GM10266 (cell line): ENCODE measurements around the gene TMEM235.

ENCODE experiments used
- DNase-seq: peaks from one replicate; pipeline ENCODE4 v3.0.0; 2012; ENCODE audit errors: extremely low spot score
- TF ChIP-seq, protein P1 (sequence below): IDR thresholded peaks from 2 replicates; pipeline ENCODE4 v1.5.1; 2012; ENCODE audit warnings: mild to moderate bottlenecking, low read depth; ENCODE audit not compliant: control insufficient read depth, insufficient read depth; ENCODE audit errors: missing control alignments

The TMEM235 gene

DNA sequence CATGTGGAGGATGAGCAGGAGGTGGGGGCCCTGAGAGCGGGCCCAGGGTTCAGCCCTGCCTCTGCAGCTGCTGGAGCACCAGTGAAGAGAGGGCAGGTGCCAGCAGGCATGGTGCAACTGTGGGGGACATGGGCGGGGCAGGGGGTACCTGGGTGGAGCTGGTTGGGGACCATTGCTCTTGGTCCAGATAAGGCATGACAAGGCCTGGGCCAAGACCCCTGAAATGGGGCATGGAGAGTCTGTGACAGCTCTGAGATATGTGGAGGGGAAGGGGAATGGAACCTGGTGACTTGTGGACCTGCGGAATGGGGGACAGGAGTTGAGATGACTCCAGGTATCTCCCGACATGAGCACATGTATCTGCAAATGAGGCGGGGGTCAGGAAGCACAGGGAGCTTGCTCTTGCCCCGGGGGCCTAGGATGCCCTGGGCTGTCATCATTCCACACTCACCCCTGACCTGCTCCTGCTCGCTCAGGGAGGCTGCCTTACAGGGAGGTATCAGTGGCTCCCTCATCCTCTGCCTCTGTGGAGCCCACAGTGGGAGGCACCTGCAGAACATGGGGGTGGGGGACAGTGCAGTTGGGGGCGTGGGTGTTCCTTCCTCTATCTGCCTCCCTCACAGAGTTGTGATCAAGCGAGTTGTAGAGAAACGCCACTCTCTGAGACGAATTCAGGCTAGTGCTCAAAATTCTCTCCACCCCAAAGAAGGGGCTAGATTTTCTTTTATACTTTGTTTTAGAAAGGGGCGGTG, 40.2 kb downstream of the TMEM235 start:
- TF ChIP-seq, protein P1, sequence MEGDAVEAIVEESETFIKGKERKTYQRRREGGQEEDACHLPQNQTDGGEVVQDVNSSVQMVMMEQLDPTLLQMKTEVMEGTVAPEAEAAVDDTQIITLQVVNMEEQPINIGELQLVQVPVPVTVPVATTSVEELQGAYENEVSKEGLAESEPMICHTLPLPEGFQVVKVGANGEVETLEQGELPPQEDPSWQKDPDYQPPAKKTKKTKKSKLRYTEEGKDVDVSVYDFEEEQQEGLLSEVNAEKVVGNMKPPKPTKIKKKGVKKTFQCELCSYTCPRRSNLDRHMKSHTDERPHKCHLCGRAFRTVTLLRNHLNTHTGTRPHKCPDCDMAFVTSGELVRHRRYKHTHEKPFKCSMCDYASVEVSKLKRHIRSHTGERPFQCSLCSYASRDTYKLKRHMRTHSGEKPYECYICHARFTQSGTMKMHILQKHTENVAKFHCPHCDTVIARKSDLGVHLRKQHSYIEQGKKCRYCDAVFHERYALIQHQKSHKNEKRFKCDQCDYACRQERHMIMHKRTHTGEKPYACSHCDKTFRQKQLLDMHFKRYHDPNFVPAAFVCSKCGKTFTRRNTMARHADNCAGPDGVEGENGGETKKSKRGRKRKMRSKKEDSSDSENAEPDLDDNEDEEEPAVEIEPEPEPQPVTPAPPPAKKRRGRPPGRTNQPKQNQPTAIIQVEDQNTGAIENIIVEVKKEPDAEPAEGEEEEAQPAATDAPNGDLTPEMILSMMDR: no peak
- DNase-seq: no peak

DNA sequence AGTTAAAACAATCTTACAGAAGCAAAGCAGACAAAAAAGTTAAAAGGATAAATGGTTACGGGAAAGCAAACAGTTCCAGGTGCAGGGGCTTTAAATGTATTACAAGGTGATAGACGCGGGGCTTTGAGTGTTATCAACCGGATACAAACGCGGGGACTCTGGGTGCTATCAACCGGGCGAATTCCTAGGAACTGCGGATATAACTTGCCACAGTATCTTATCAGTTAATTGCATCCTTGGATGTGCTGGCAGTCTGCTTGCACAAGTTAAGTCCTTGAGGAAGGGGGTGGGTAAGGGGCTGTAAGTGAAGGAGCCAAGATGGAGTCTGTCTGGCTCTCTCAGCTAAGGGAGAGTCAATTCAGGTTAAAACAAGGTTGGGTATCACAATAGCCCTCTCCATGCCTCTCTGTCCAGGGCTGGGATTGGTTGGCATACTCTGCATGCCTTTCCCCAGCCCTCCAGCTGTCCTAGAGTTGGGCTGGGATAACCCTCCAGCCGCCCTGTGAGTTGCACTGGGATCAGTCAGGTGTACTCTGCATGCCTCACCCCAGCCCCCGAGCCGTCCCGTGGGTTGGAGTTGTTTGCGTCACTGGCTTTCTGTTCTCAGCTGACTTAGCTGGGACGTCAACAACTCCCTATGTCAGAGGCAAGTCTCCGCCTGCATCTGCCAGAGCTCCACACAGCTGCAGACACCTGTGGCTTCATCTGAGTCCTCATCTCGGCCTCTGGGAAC, 40.9 kb downstream of the TMEM235 start:
- TF ChIP-seq, protein P1: no peak
- DNase-seq: no peak

DNA sequence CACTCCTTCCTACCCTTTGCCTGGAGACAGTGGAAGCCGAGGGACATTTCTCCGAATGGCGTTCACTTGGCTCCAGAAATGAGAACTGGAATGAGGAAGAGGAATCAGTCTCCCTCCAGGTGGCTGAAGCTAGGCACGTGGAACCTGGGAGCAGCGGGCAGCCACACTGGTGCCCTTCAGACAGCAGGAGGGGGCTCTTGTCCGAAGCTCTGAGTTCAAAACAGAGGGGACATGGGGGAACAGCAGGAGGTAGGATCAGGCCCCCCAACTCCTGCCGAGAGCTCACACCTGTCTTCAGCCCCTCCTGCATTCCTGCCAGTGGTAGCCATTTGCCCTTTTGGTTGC, 41.5 kb downstream of the TMEM235 start:
- TF ChIP-seq, protein P1: no peak
- no peak for DNase-seq

DNA sequence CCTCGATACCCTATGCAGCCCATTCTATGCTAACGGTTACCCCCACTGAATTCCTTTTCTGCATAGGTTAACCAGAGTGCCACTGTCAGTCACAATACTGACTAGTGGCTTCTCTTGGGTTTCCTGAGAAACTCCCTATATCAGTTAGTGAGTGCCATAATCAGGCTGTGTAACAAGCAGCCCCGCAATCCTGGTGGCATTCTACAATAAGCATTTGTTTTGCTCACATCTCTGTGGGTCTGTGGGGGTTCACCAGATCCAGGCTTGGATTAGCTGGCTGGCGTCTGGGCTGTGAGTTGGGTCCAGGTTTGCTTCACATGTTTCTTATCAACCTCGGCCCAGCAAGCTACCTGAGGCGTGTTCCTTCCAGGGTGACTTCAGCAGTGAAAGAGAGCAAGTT, 42.4 kb downstream of the TMEM235 start:
- TF ChIP-seq, protein P1: no peak

DNA sequence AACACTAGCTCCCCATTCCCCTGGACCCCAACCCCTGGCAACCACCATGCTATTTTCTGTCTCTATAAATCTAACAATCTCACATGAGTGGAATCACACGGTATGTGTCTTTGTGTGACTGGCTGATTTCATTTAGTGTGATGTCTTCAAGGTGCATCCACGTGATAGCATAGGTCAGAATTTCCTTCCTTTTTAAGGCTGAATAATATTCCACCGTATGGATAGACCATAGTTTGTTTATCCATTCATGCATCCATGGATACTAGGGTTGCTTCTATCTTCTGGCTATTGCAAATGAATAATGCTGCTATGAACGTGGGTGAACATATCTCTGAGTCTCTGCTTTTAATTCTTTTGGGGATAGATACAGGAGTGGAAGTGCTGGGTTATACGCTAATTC, 43.9 kb downstream of the TMEM235 start:
- TF ChIP-seq, protein P1: no peak
- no peak for DNase-seq

More for the DNA sequence above, 42.4 kb downstream of the TMEM235 start:
- DNase-seq: no peak

DNA sequence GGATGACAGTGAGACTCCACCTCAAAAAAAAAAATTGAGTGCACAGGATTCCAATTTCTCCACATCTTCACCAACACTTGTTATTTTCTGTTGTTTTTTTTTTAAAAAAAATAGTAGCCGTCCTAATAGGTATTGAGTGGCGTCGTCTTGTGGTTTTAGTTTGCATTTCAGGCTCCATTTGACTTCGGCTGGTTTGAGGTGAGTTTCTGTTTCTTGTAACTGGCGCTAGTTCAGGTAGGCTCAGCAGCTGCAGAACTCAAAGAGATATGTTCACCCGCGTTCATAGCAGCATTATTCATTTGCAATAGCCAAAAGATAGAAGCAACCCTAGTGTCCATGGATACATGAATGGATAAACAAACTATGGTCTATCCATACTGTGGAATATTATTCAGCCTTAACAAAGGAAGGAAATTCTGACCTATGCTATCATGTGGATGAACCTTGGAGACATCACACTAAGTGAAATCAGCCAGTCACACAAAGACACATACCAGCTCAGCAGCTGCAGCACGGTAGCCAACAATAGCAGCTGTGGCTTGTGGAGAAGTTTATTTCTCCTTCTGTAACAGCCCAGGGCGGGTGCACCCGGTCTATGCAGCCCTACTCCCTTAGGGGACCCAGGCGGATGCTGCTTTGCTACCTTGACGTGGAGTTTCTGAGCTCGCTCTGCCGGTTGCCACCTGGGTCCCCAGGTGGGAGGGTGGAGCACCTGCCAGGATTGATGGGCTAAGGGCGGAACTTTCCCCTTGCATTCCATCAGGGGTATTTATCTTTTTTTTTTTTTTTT, 44.9 kb downstream of the TMEM235 start:
- no peak for DNase-seq
- TF ChIP-seq, protein P1: no peak

DNA sequence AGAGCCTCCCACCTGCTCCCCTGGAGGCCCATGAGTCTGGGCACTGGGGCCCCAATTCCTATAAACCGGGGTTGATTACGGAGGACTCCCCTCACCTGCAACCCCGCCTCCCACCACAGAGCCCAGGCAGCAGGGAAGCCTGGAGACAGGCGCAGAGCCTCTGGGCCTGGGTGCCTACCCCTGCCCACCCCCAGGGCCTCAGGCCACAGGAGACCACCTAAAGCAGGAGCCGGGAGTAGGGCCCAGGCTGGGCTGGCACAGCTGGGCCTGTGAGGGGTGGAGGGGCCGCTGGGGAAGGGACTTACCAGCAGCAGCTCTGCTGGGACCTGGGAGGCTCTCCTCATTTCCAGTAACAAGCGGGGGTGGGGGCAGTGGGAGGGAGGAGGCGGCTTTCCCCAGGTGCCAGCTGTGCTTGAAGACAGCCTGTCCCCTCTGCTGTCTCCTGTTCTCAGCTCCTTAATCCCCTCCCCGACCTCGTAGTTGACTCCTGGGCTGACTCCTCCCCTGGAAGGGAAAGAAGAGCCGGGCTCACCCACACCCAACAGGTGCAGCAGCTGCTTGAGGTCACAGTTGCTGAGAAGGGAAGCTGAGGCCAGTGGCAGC, 46.8 kb downstream of the TMEM235 start:
- no peak for DNase-seq
- TF ChIP-seq, protein P1: no peak
